HG02885 (cell line): ENCODE results near the gene SIX3.

Source experiments
- ATAC-seq: cut with Tn5 transposase; IDR thresholded peaks from one replicate; pipeline ENCODE4 v1.9.1; 2021; ENCODE audit warnings: mild to moderate bottlenecking; ENCODE audit not compliant: unreplicated experiment, poor library complexity

The SIX3 gene

GRCh38 chr2:44954889-44955592 lies 13.5 kb downstream of the SIX3 start:
- no peak for ATAC-seq

- peak; percentile 60 for ATAC-seq
These were observed 14.3 kb downstream of the SIX3 start for GRCh38 chr2:44955593-44956392.

GRCh38 chr2:44956843-44957242 lies 15.3 kb downstream of the SIX3 start:
- ATAC-seq = no peak

- no peak for ATAC-seq
These were observed 16.3 kb downstream of the SIX3 start for GRCh38 chr2:44957656-44958327.

GRCh38 chr2:44959855-44960254 lies 18.4 kb downstream of the SIX3 start:
- ATAC-seq = no peak

GRCh38 chr2:44960871-44961270 lies 19.4 kb downstream of the SIX3 start:
- no peak for ATAC-seq

GRCh38 chr2:44962176-44962695 lies 20.7 kb downstream of the SIX3 start:
- ATAC-seq = no peak

GRCh38 chr2:44964752-44965236 lies 23.3 kb downstream of the SIX3 start:
- ATAC-seq = no peak

- ATAC-seq = no peak
These were observed 24.2 kb downstream of the SIX3 start for GRCh38 chr2:44965684-44966083.

GRCh38 chr2:44967056-44967455 lies 25.6 kb downstream of the SIX3 start:
- no peak for ATAC-seq

GRCh38 chr2:44967727-44968432 lies 26.4 kb downstream of the SIX3 start:
- no peak for ATAC-seq

GRCh38 chr2:44969936-44970335 lies 28.4 kb downstream of the SIX3 start:
- ATAC-seq = no peak

GRCh38 chr2:44970846-44971450 lies 29.4 kb downstream of the SIX3 start:
- no peak for ATAC-seq

GRCh38 chr2:44972771-44973535 lies 31.5 kb downstream of the SIX3 start:
- ATAC-seq = no peak

GRCh38 chr2:44974064-44974715 lies 32.7 kb downstream of the SIX3 start:
- ATAC-seq = no peak

- no peak for ATAC-seq
These were observed 34.3 kb downstream of the SIX3 start for GRCh38 chr2:44975571-44976450.

- no peak for ATAC-seq
These were observed 38.1 kb downstream of the SIX3 start for GRCh38 chr2:44979581-44979980.
